Esophagus squamous epithelium (tissue), 5 donors: ENCODE measurements around the gene GNPTAB. TPM values are rescaled to one million over a fixed set of nuclear protein-coding genes. Genes with fewer than 3 reads are reported as not detected.

Experiments used
- DNase-seq: peaks from one replicate; lab custom pipeline; 2025; lab: John Stamatoyannopoulos, UW
- H3K27ac ChIP-seq, 4 donors: fragments of 200-600 bp; sonication (generic); one replicate each; pipeline ENCODE4 v1.5.1; 2016 to 2019; ENCODE audit warnings: mild to moderate bottlenecking in 1 of 4
- H3K27me3 ChIP-seq, 4 donors: fragments of 200-600 bp; sonication (generic); 1 replicate in 3 of 4; 2 replicates in 1 of 4; pipeline versions ENCODE4 v1.5.1 to v1.6.0; 2017 to 2021; ENCODE audit warnings: antibody characterized with exemption in 1 of 4
- H3K36me3 ChIP-seq, 3 donors: fragments of 200-600 bp; sonication (generic); one replicate each; pipeline ENCODE4 v1.5.1; 2016 to 2019
- H3K4me1 ChIP-seq, 3 donors: fragments of 200-600 bp; sonication (generic); one replicate each; pipeline ENCODE4 v1.5.1; 2017 to 2019
- H3K4me3 ChIP-seq, 4 donors: fragments of 200-600 bp; sonication (generic); 1 replicate in 3 of 4; 2 replicates in 1 of 4; pipeline ENCODE4 v1.5.1; 2016 to 2019; ENCODE audit warnings: mild to moderate bottlenecking in 2 of 4, moderate library complexity in 1 of 4
- H3K9me3 ChIP-seq, 3 donors: fragments of 200-600 bp; sonication (generic); one replicate each; pipeline ENCODE4 v1.5.1; 2016 to 2019
- POLR2A ChIP-seq, 4 donors: fragments of 450-650 bp; IDR thresholded peaks; one replicate each; pipeline ENCODE4 v1.6.1; 2017; ENCODE audit warnings: antibody characterized with exemption in 4 of 4, mild to moderate bottlenecking in 4 of 4, moderate library complexity in 3 of 4
- WGBS, 2 donors: methylation state at CpG; one replicate each; pipeline ENCODE4 v1.1.5; 2018; 5-methylcytosine and 5-hydroxymethylcytosine counted together
- intact Hi-C: fragments of 100-400 bp; cut with DNase I; formaldehyde crosslinking; loops from one replicate; pipeline ENCODE4 v1.15.0; 2022
- total RNA-seq, 4 donors: library from RNA; depleted of rRNA; stranded (reverse); fragments of >200 nt; gene quantifications; one replicate each; pipeline ENCODE4 v1.1.0, GENCODE V29; 2016
- TF ChIP-seq, protein P1 (sequence below), 6 experiments: fragments of 450-650 bp in 4 of 6; fragments of 200-600 bp in 2 of 6; sonication (generic) in 2 of 6; IDR thresholded peaks; one replicate each; pipeline ENCODE4 v1.5.1; 2016 to 2019; ENCODE audit warnings: antibody characterized with exemption in 6 of 6, mild to moderate bottlenecking in 4 of 6, moderate library complexity in 4 of 6
- donor health status: DM: yes; HTN: yes; CAD: no.

The GNPTAB gene
- total RNA-seq, 4 donors from 2014 or later: 20.8 to 26.3 (median 21.9) TPM

DNA sequence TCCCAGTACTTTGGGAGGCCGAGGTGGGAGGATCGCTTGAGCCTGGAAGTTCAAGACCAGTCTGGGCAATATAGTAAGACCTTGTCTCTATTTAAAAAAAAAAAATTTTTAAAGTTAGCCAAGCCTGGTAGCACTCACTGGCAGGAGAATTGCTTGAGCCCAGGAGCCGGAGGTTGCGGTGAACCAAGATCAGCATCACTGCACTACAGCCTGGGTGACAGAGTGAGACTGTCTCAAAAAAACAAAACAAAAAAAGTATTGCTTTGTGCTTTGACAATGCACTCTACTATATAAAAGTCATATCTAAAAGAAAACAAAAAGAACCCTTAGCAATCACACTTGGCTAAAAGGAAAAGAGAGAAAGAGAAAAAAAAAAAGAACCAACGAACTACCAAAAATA is 26.8 kb downstream of the GNPTAB start:
- H3K4me1 ChIP-seq: peaks cover 0 to 6% (median 0%) of the 10 kb centered on the region in 3 donors
- intact Hi-C loops: no loop called here
- TF ChIP-seq, protein P1, sequence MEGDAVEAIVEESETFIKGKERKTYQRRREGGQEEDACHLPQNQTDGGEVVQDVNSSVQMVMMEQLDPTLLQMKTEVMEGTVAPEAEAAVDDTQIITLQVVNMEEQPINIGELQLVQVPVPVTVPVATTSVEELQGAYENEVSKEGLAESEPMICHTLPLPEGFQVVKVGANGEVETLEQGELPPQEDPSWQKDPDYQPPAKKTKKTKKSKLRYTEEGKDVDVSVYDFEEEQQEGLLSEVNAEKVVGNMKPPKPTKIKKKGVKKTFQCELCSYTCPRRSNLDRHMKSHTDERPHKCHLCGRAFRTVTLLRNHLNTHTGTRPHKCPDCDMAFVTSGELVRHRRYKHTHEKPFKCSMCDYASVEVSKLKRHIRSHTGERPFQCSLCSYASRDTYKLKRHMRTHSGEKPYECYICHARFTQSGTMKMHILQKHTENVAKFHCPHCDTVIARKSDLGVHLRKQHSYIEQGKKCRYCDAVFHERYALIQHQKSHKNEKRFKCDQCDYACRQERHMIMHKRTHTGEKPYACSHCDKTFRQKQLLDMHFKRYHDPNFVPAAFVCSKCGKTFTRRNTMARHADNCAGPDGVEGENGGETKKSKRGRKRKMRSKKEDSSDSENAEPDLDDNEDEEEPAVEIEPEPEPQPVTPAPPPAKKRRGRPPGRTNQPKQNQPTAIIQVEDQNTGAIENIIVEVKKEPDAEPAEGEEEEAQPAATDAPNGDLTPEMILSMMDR (IDR thresholded peaks at IDR 0.05): no peak
- no peak for TF ChIP-seq POLR2A (IDR thresholded peaks at IDR 0.05)

DNA sequence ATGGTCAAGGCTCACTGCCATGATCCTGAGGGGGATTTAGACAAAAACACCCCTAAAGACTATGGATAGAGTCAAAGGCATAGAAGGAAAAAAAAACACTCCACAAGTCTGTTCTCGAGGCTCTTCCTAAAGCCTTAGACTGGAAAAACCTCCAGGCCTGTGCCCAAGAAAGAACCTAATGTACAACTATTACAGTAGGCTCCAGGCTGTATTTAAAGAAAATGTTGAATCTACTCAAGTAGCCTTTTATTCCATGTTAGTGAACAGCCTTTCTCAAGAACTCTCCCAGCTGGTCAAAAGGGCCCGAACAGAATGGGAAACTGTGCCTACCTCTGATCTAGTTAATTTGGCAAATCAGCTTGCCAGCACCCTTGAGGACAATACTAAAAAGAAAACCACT is 28.3 kb downstream of the GNPTAB start:
- H3K36me3 ChIP-seq: no peaks in the 10 kb centered on the region
- 92 to 100% methylated on average over 2 of the region's 2 CpGs for WGBS, 2 donors
- no peaks in the 10 kb centered on the region for H3K27me3 ChIP-seq
- no peaks in the 10 kb centered on the region for H3K9me3 ChIP-seq
- intact Hi-C loops: no loop called here
- DNase-seq: no peak
- no peak overlapping the region for H3K27ac ChIP-seq
- no peak for TF ChIP-seq POLR2A (IDR thresholded peaks at IDR 0.05)
- TF ChIP-seq, protein P1 (IDR thresholded peaks at IDR 0.05): no peak
- peaks cover 0 to 6% (median 0%) of the 10 kb centered on the region in 3 donors for H3K4me1 ChIP-seq
- no peak overlapping the region for H3K4me3 ChIP-seq

More for the DNA sequence above, 26.8 kb downstream of the GNPTAB start:
- no peaks in the 10 kb centered on the region for H3K27me3 ChIP-seq
- no peak overlapping the region for H3K4me3 ChIP-seq
- H3K27ac ChIP-seq: no peak overlapping the region
- H3K9me3 ChIP-seq: no peaks in the 10 kb centered on the region
- WGBS, 2 donors: 87% methylated on average over 5 of the region's 5 CpGs
- no peaks in the 10 kb centered on the region for H3K36me3 ChIP-seq
- DNase-seq: no peak

DNA sequence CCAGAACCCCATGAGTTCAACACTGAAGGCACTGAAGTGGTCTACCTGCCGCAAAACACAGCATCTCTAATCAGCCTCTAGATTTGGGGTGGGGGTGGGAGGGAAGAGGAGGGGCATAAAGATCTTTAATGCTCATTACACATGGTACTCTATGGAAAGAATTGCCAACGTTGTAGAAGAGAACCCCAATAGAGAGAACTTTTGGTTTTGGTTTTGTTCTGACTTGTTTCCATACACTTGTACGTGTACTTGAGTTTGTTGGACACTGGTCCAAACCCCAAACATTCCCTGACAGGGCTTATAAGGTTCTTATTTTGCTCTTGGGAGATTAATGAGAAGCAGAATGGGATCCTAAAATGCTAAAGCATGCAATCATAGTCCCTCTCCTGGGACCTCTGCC is 31.0 kb downstream of the GNPTAB start:
- H3K27me3 ChIP-seq: no peaks in the 10 kb centered on the region
- intact Hi-C loops: no loop called here
- 42 to 50% methylated on average over 3 of the region's 3 CpGs for WGBS, 2 donors
- H3K27ac ChIP-seq: no peak overlapping the region
- TF ChIP-seq, protein P1 (IDR thresholded peaks at IDR 0.05): no peak
- TF ChIP-seq POLR2A (IDR thresholded peaks at IDR 0.05): no peak
- peaks cover 0 to 6% (median 0%) of the 10 kb centered on the region in 3 donors for H3K4me1 ChIP-seq
- peaks cover 0 to 17% (median 0%) of the 10 kb centered on the region in 3 donors for H3K36me3 ChIP-seq
- H3K9me3 ChIP-seq: no peaks in the 10 kb centered on the region
- no peak overlapping the region for H3K4me3 ChIP-seq
- no peak for DNase-seq

DNA sequence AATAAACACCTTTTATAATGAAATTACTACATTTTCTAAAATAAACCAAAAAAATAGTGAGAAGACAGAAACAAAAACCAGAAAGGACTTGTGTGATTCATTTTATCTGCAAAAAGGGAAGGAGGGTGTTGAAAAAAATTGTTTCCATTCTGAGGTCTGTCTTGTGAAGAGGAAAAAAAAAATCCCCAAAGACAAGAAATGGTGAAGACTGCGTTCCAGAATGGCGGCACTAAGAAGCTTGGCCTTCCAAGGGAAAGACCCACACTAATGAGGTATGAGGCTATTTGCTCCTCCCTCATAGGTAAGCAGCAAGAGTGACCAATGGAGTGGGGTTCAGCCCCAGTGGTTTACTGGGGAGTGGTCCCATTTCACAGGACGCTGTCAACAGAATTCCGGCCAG is 35.0 kb downstream of the GNPTAB start:
- no peaks in the 10 kb centered on the region for H3K27me3 ChIP-seq
- TF ChIP-seq POLR2A (IDR thresholded peaks at IDR 0.05): no peak
- TF ChIP-seq, protein P1 (IDR thresholded peaks at IDR 0.05): no peak
- intact Hi-C loops: no loop called here
- no peak for DNase-seq
- 86 to 93% methylated on average over 4 of the region's 4 CpGs for WGBS, 2 donors
- H3K27ac ChIP-seq: no peak overlapping the region
- no peaks in the 10 kb centered on the region for H3K9me3 ChIP-seq
- H3K36me3 ChIP-seq: peaks cover 0 to 28% (median 0%) of the 10 kb centered on the region in 3 donors
- H3K4me1 ChIP-seq: peaks cover 0 to 6% (median 0%) of the 10 kb centered on the region in 3 donors
- H3K4me3 ChIP-seq: no peak overlapping the region

DNA sequence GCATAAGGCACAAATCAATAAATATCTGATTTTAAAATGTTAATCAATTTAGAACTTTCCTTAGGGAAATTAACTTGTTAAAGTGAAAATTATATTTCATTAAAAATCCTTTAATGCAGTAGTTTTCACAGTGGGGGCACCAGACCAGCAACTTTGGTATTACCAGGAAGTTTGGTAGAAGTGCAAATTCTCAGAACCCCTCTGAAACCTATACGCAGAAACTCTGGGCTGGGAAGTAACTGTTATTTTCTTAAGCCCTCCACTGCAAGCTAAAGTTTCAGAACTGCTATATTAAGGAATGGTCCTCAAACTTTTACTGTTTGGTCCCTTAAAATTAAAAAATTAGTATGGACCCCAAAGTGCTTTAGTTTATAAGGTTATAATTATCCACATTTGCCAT is 35.7 kb downstream of the GNPTAB start:
- no peaks in the 10 kb centered on the region for H3K9me3 ChIP-seq
- peaks cover 0 to 6% (median 0%) of the 10 kb centered on the region in 3 donors for H3K4me1 ChIP-seq
- H3K36me3 ChIP-seq: peaks cover 0 to 36% (median 0%) of the 10 kb centered on the region in 3 donors
- no peak overlapping the region for H3K4me3 ChIP-seq
- WGBS, 2 donors: 76 to 84% methylated on average over 1 of the region's 1 CpG
- intact Hi-C loops: no loop called here
- TF ChIP-seq POLR2A (IDR thresholded peaks at IDR 0.05): no peak
- TF ChIP-seq, protein P1 (IDR thresholded peaks at IDR 0.05): no peak
- no peak for DNase-seq
- H3K27ac ChIP-seq: no peak overlapping the region
- no peaks in the 10 kb centered on the region for H3K27me3 ChIP-seq
